Ishikawa (cell line): ENCODE measurements around the gene CPNE6.

ENCODE experiments used
- CEBPB ChIP-seq: IDR thresholded peaks from 2 replicates; pipeline ENCODE4 v1.6.1; 2012
- CREB1 ChIP-seq: IDR thresholded peaks from 2 replicates; pipeline ENCODE4 v1.6.1; 2012; ENCODE audit warnings: low read depth
- EGR1 ChIP-seq: IDR thresholded peaks from 2 replicates; pipeline ENCODE4 v1.6.1; 2012
- EP300 ChIP-seq: IDR thresholded peaks from 2 replicates; pipeline ENCODE4 v1.6.1; 2012; ENCODE audit warnings: borderline replicate concordance
- FOXM1 ChIP-seq: IDR thresholded peaks from 2 replicates; pipeline ENCODE4 v1.6.1; 2012; ENCODE audit warnings: low read depth, borderline replicate concordance
- MAX ChIP-seq: IDR thresholded peaks from 2 replicates; pipeline ENCODE4 v1.6.1; 2012
- NFIC ChIP-seq: IDR thresholded peaks from 2 replicates; pipeline ENCODE4 v1.6.1; 2012
- RAD21 ChIP-seq: IDR thresholded peaks from 2 replicates; pipeline ENCODE4 v1.6.1; 2012; ENCODE audit warnings: low read depth
- REST ChIP-seq: IDR thresholded peaks from 2 replicates; pipeline ENCODE4 v1.6.1; 2012; ENCODE audit warnings: low read depth, mild to moderate bottlenecking
- TAF1 ChIP-seq: IDR thresholded peaks from 2 replicates; pipeline ENCODE4 v1.6.1; 2012; ENCODE audit warnings: low read depth, mild to moderate bottlenecking
- TCF12 ChIP-seq: IDR thresholded peaks from 2 replicates; pipeline ENCODE4 v1.6.1; 2012; ENCODE audit warnings: low read depth
- TEAD4 ChIP-seq: IDR thresholded peaks from 2 replicates; pipeline ENCODE4 v1.6.1; 2012
- USF1 ChIP-seq: IDR thresholded peaks from 2 replicates; pipeline ENCODE4 v1.6.1; 2012
- YY1 ChIP-seq: IDR thresholded peaks from 2 replicates; pipeline ENCODE4 v1.6.1; 2012; ENCODE audit warnings: low read depth
- ZBTB7A ChIP-seq: IDR thresholded peaks from 2 replicates; pipeline ENCODE4 v1.6.1; 2012; ENCODE audit warnings: low read depth

Gene CPNE6

GRCh38 chr14:24059841-24060388 is 11.4 kb upstream of the CPNE6 start:
- TF ChIP-seq YY1 (no peak), CEBPB (no peak), ZBTB7A (no peak), NFIC (no peak), TAF1 (no peak), TCF12 (no peak), REST (no peak), EP300 (no peak), CREB1 (no peak), TEAD4 (no peak)

GRCh38 chr14:24060443-24060842 is 10.9 kb upstream of the CPNE6 start:
- TF ChIP-seq CEBPB = no peak
- TF ChIP-seq YY1 = no peak
- no peak for TF ChIP-seq FOXM1
- no peak for TF ChIP-seq EP300
- TF ChIP-seq TAF1 = no peak

GRCh38 chr14:24060984-24061913 is 10.1 kb upstream of the CPNE6 start:
- TF ChIP-seq MAX (no peak), USF1 (no peak), TEAD4 (no peak), FOXM1 (no peak), TCF12 (no peak), CEBPB (no peak), TAF1 (no peak), YY1 (no peak), EGR1 (no peak), CREB1 (no peak), REST (no peak), ZBTB7A (no peak), RAD21 (no peak), EP300 (no peak), NFIC (no peak)

- TF ChIP-seq RAD21 = no peak
Measured at GRCh38 chr14:24062216-24062980, 9.0 kb upstream of the CPNE6 start.

GRCh38 chr14:24063263-24063836 is 8.0 kb upstream of the CPNE6 start:
- no peak for TF ChIP-seq NFIC
- TF ChIP-seq CREB1 = no peak
- TF ChIP-seq ZBTB7A = no peak
- no peak for TF ChIP-seq TCF12
- no peak for TF ChIP-seq TAF1
- no peak for TF ChIP-seq EGR1
- TF ChIP-seq YY1 = no peak
- TF ChIP-seq TEAD4 = no peak
- TF ChIP-seq RAD21 = no peak
- TF ChIP-seq FOXM1 = no peak
- no peak for TF ChIP-seq USF1
- no peak for TF ChIP-seq CEBPB
- TF ChIP-seq EP300 = no peak
- no peak for TF ChIP-seq MAX
- TF ChIP-seq REST = no peak
